Natural killer cell (primary cell): ENCODE results near the gene PPFIA1. TPM values are rescaled to one million over a fixed set of nuclear protein-coding genes. Genes with fewer than 3 reads are reported as not detected.

ENCODE experiments used
- ATAC-seq, 3 donors: fragments of 150-1000 bp in 2 of 3; fragments of 200-7000 bp in 1 of 3; cut with Tn5 transposase; 1 replicate in 1 of 3; 2 replicates in 2 of 3; pipeline ENCODE4 v1.10.0; 2021; ENCODE audit warnings: mild to moderate bottlenecking in 2 of 3, moderate library complexity in 2 of 3
- DNase-seq, 2 donors: peaks; one replicate each; pipeline versions ENCODE4 v3.0.0 to v3.0.0-alpha.2; 2013 to 2021; ENCODE audit warnings: mixed read lengths in 1 of 2
- H3K27ac ChIP-seq: one replicate; pipeline ENCODE4 v1.5.1; 2013; ENCODE audit warnings: mild to moderate bottlenecking, low read length
- H3K27me3 ChIP-seq: one replicate; pipeline ENCODE4 v1.6.1; 2013; ENCODE audit warnings: low read length; ENCODE audit not compliant: control insufficient read depth, insufficient read depth
- H3K36me3 ChIP-seq: one replicate; pipeline ENCODE4 v1.6.1; 2013; ENCODE audit warnings: low read length; ENCODE audit not compliant: control insufficient read depth, insufficient read depth
- H3K4me1 ChIP-seq: one replicate; pipeline ENCODE4 v1.6.1; 2013; ENCODE audit warnings: low read length; ENCODE audit not compliant: control insufficient read depth, insufficient read depth
- H3K4me3 ChIP-seq: one replicate; pipeline ENCODE4 v1.5.1; 2013; ENCODE audit warnings: low read length
- H3K9me3 ChIP-seq: one replicate; pipeline ENCODE4 v1.6.1; 2013; ENCODE audit warnings: low read length; ENCODE audit not compliant: control insufficient read depth, insufficient read depth
- H3K27ac Mint-ChIP-seq, 2 donors: one replicate each; pipeline ENCODE4 v1.8.0; 2022; ENCODE audit warnings: mild to moderate bottlenecking in 2 of 2, mixed read lengths in 2 of 2, moderate library complexity in 1 of 2
- H3K27me3 Mint-ChIP-seq, 2 donors: one replicate each; pipeline ENCODE4 v1.8.0; 2022; ENCODE audit warnings: low read depth in 2 of 2, mixed read lengths in 2 of 2
- H3K36me3 Mint-ChIP-seq: one replicate; pipeline ENCODE4 v1.8.0; 2022; ENCODE audit warnings: mixed read lengths
- H3K4me1 Mint-ChIP-seq, 2 donors: one replicate each; pipeline ENCODE4 v1.8.0; 2022; ENCODE audit warnings: mixed read lengths in 2 of 2
- H3K4me3 Mint-ChIP-seq: one replicate; pipeline ENCODE4 v1.8.0; 2022; ENCODE audit warnings: mild to moderate bottlenecking, moderate library complexity, mixed read lengths
- H3K9me3 Mint-ChIP-seq, 2 donors: one replicate each; pipeline ENCODE4 v1.8.0; 2022; ENCODE audit warnings: mixed read lengths in 2 of 2
- WGBS: methylation state at CpG from one replicate; pipeline ENCODE4 v1.1.7; 2013; ENCODE audit warnings: missing lambda C conversion rate; ENCODE audit not compliant: insufficient coverage; 5-methylcytosine and 5-hydroxymethylcytosine counted together
- intact Hi-C: fragments of 100-400 bp; cut with micrococcal nuclease; formaldehyde crosslinking; loops from one replicate; pipeline ENCODE4 v1.14.2; 2022
- total RNA-seq, 4 donors: library from RNA; stranded (reverse); fragments of 120-200 nt in 1 of 4; gene quantifications; one replicate each; pipeline versions ENCODE4 v1.2.3 to v1.2.4, GENCODE V29; 2013 to 2022
- TF ChIP-seq, protein P1 (sequence below): fragments of 200-600 bp; IDR thresholded peaks from one replicate; pipeline ENCODE4 v1.8.0; 2022; ENCODE audit warnings: antibody characterized with exemption

Gene PPFIA1
- total RNA-seq, 3 donors from 2014 or later (not counting 1 experiment from before 2014, with no cell fraction given), result 42.1 to 75.4 (median 51.7) TPM

- DNase-seq (no peak), ATAC-seq (no peak)
- Histone ChIP-seq H3K9me3 (no peaks in the 10 kb centered on the region), H3K4me3 (no peak overlapping the region), H3K27me3 (no peaks in the 10 kb centered on the region), H3K4me1 (no peaks in the 10 kb centered on the region), H3K27ac (no peak overlapping the region), H3K36me3 (peaks cover 9% of the 10 kb centered on the region)
- intact Hi-C loops, result no loop called here
- WGBS, result 95% methylated on average over 13 of the region's 13 CpGs
- Mint-ChIP-seq H3K4me1 (peaks cover 14 to 24% of the 10 kb centered on the region in 2 donors), H3K36me3 (no peaks in the 10 kb centered on the region), H3K27me3 (no peaks in the 10 kb centered on the region), H3K9me3 (no peaks in the 10 kb centered on the region), H3K4me3 (no peak overlapping the region), H3K27ac (peak overlapping the region in 1 of 2 donors; percentile 19)
- TF ChIP-seq, protein P1, sequence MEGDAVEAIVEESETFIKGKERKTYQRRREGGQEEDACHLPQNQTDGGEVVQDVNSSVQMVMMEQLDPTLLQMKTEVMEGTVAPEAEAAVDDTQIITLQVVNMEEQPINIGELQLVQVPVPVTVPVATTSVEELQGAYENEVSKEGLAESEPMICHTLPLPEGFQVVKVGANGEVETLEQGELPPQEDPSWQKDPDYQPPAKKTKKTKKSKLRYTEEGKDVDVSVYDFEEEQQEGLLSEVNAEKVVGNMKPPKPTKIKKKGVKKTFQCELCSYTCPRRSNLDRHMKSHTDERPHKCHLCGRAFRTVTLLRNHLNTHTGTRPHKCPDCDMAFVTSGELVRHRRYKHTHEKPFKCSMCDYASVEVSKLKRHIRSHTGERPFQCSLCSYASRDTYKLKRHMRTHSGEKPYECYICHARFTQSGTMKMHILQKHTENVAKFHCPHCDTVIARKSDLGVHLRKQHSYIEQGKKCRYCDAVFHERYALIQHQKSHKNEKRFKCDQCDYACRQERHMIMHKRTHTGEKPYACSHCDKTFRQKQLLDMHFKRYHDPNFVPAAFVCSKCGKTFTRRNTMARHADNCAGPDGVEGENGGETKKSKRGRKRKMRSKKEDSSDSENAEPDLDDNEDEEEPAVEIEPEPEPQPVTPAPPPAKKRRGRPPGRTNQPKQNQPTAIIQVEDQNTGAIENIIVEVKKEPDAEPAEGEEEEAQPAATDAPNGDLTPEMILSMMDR, result no peak
These were observed 31.4 kb downstream of the PPFIA1 start for GRCh38 chr11:70301721-70302418.

GRCh38 chr11:70302419-70302752, 31.9 kb downstream of the PPFIA1 start:
- H3K4me1 ChIP-seq, result no peaks in the 10 kb centered on the region
- Mint-ChIP-seq H3K9me3 (no peaks in the 10 kb centered on the region), H3K4me3 (no peak overlapping the region), H3K27me3 (no peaks in the 10 kb centered on the region), H3K27ac (peak overlapping the region in 1 of 2 donors; percentile 19), H3K36me3 (no peaks in the 10 kb centered on the region), H3K4me1 (peaks cover 19 to 24% of the 10 kb centered on the region in 2 donors)
- WGBS, result 95% methylated on average over 5 of the region's 7 CpGs
- H3K36me3 ChIP-seq, result peaks cover 9% of the 10 kb centered on the region
- no peaks in the 10 kb centered on the region for H3K9me3 ChIP-seq
- intact Hi-C loops, result no loop called here
- DNase-seq, result no peak
- H3K27ac ChIP-seq, result no peak overlapping the region
- no peak for ATAC-seq
- no peak overlapping the region for H3K4me3 ChIP-seq
- H3K27me3 ChIP-seq, result no peaks in the 10 kb centered on the region
- TF ChIP-seq, protein P1, result no peak

DNA sequence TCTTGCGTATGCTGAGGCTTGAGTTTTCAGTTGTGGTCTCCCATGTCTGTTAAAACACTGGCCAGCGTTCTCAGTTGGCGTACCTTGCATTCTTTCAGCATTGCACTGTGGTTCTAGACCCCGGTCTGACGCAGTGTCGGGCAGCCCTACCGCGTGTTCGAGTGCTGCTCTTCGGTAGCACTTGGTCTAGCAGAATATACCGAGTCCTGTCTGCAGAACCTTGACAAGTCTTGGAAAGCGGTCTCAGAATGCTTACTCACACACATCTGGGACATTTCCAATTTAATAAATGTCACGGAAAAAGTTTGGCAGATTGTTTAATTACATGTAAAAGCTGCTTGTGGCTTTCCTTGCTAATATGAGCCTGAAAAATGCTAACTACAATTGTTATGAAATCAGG, 32.6 kb downstream of the PPFIA1 start:
- no peaks in the 10 kb centered on the region for H3K4me1 ChIP-seq
- H3K36me3 Mint-ChIP-seq, result no peaks in the 10 kb centered on the region
- no peaks in the 10 kb centered on the region for H3K9me3 Mint-ChIP-seq
- H3K27ac Mint-ChIP-seq, result no peak overlapping the region
- no peaks in the 10 kb centered on the region for H3K27me3 ChIP-seq
- WGBS, result 81% methylated on average over 13 of the region's 13 CpGs
- ATAC-seq (no peak), DNase-seq (no peak)
- H3K36me3 ChIP-seq, result peaks cover 9% of the 10 kb centered on the region
- H3K27ac ChIP-seq, result no peak overlapping the region
- TF ChIP-seq, protein P1, result no peak
- H3K4me3 Mint-ChIP-seq, result no peak overlapping the region
- H3K4me1 Mint-ChIP-seq, result peaks cover 20% of the 10 kb centered on the region in 2 donors
- H3K4me3 ChIP-seq, result no peak overlapping the region
- no peaks in the 10 kb centered on the region for H3K9me3 ChIP-seq
- intact Hi-C loops, result no loop called here
- no peaks in the 10 kb centered on the region for H3K27me3 Mint-ChIP-seq

- TF ChIP-seq, protein P1, result no peak
- peaks cover 18 to 20% of the 10 kb centered on the region in 2 donors for H3K4me1 Mint-ChIP-seq
- H3K36me3 ChIP-seq, result peaks cover 4% of the 10 kb centered on the region
These were observed 33.7 kb downstream of the PPFIA1 start for GRCh38 chr11:70304208-70304603.

More at GRCh38 chr11:70304208-70304603, 33.7 kb downstream of the PPFIA1 start:
- Histone ChIP-seq H3K9me3 (no peaks in the 10 kb centered on the region), H3K27me3 (no peaks in the 10 kb centered on the region), H3K4me3 (no peak overlapping the region), H3K27ac (no peak overlapping the region), H3K4me1 (no peaks in the 10 kb centered on the region)
- ATAC-seq, result no peak
- no peak for DNase-seq
- H3K36me3 Mint-ChIP-seq, result no peaks in the 10 kb centered on the region
- no peak overlapping the region for H3K27ac Mint-ChIP-seq
- no peak overlapping the region for H3K4me3 Mint-ChIP-seq
- no peaks in the 10 kb centered on the region for H3K9me3 Mint-ChIP-seq
- intact Hi-C loops, result no loop called here
- no peaks in the 10 kb centered on the region for H3K27me3 Mint-ChIP-seq
- WGBS, result 95% methylated on average over 2 of the region's 2 CpGs
